Prostate gland (tissue), 2 donors: ENCODE data around the gene ABLIM1.

Experiments
- CTCF ChIP-seq, 4 experiments: fragments of 200-600 bp in 2 of 4; fragments of 450-650 bp in 2 of 4; sonication (generic) in 2 of 4; IDR thresholded peaks; 1 replicate in 3 of 4; 2 replicates in 1 of 4; pipeline ENCODE4 v1.5.1; 2016 to 2019; ENCODE audit warnings: antibody characterized with exemption in 4 of 4, mild to moderate bottlenecking in 2 of 4, moderate library complexity in 2 of 4
- POLR2A ChIP-seq: fragments of 450-650 bp; IDR thresholded peaks from one replicate; pipeline ENCODE4 v1.6.1; 2016; ENCODE audit warnings: antibody characterized with exemption, mild to moderate bottlenecking

GRCh38 chr10:114685456-114685855 is 27.4 kb upstream of the ABLIM1 start:
- TF ChIP-seq CTCF (IDR thresholded peaks at IDR 0.05) = no peak
- no peak for TF ChIP-seq POLR2A
